AG04449 (cell line): ENCODE data around the gene SEMA5A.

Source experiments
- CTCF ChIA-PET: fragments of 350-600 bp; formaldehyde crosslinking; extraction: SDS; loops from one replicate; lab custom pipeline; 2021; ENCODE audit warnings: antibody characterized with exemption; lab: Yijun Ruan, JAX
- POLR2A ChIA-PET: fragments of 400-600, 350-600 bp; formaldehyde crosslinking; extraction: SDS; loops from one replicate; lab custom pipeline; 2020; ENCODE audit warnings: antibody characterized with exemption, inconsistent platforms; lab: Yijun Ruan, JAX
- DNase-seq: peaks from one replicate; pipeline ENCODE4 v3.0.0-alpha.2; 2010; ENCODE audit warnings: low read depth, low spot score
- H3K4me3 ChIP-seq: 2 replicates; pipeline ENCODE4 v1.5.1; 2011; ENCODE audit warnings: low read depth, mild to moderate bottlenecking, control low read depth, low read length
- TF ChIP-seq, protein P1 (sequence below): IDR thresholded peaks from one replicate; pipeline ENCODE4 v1.5.1; 2011; ENCODE audit warnings: mild to moderate bottlenecking, moderate library complexity, low read length, control low read depth, inconsistent platforms; ENCODE audit not compliant: insufficient read depth; ENCODE audit errors: missing control alignments

SEMA5A gene

DNA sequence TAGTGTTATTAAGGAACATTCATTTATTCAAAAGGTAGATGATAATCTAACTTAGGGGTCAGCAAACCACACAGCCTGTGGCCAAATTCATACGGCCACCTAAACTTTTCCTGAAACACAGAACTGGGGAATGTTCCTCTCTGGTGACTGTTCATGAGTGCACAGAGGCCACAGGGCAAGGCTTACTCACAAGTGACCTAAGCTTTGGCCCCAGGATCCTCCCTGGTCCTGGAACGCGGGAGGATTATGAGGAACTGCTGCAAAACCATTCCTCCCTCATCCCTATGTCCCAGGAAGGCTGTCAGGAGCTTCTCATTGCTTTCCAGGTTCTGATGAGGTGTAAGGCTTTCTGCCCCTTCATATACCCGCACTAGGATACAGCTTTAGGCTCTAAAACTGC lies 397.6 kb downstream of the SEMA5A start:
- DNase-seq = no peak
- CTCF ChIA-PET = interaction anchor here (1.0 to 1.4 kb wide), 2 partner anchors 9 to 12 kb away, joined by 3 read pairs; no protein-coding TSS in a partner anchor
- H3K4me3 ChIP-seq = no peak overlapping the region
- TF ChIP-seq, protein P1, sequence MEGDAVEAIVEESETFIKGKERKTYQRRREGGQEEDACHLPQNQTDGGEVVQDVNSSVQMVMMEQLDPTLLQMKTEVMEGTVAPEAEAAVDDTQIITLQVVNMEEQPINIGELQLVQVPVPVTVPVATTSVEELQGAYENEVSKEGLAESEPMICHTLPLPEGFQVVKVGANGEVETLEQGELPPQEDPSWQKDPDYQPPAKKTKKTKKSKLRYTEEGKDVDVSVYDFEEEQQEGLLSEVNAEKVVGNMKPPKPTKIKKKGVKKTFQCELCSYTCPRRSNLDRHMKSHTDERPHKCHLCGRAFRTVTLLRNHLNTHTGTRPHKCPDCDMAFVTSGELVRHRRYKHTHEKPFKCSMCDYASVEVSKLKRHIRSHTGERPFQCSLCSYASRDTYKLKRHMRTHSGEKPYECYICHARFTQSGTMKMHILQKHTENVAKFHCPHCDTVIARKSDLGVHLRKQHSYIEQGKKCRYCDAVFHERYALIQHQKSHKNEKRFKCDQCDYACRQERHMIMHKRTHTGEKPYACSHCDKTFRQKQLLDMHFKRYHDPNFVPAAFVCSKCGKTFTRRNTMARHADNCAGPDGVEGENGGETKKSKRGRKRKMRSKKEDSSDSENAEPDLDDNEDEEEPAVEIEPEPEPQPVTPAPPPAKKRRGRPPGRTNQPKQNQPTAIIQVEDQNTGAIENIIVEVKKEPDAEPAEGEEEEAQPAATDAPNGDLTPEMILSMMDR = no peak
- POLR2A ChIA-PET = no interaction called here

GRCh38 chr5:9140711-9141110 lies 405.2 kb downstream of the SEMA5A start:
- CTCF ChIA-PET = interaction anchor here (1.1 kb wide), 1 partner anchor 403 kb away, joined by 3 read pairs; no protein-coding TSS in a partner anchor
- TF ChIP-seq, protein P1 = no peak
- POLR2A ChIA-PET = no interaction called here
- DNase-seq = no peak
- H3K4me3 ChIP-seq = no peak overlapping the region

DNA sequence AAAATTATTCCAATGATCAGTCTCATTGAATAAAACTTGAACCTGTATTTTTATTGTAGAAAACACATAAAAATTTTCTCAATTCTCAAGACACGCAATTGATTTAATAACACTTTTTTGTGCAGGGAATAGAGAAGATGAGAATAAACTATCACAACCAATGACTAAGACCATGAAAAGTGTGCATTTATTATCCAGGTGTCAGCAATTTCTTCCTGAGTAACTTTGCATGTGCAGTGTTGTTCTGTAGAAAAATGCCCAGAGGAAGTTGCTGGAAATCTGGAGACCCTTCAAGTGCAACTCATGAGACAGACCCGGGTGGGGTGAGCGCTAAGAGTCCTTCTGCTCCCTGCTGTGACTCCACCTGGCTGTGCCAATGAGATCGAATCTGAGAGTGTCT lies 405.7 kb downstream of the SEMA5A start:
- H3K4me3 ChIP-seq = no peak overlapping the region
- TF ChIP-seq, protein P1 = no peak
- no peak for DNase-seq
- POLR2A ChIA-PET = no interaction called here
- CTCF ChIA-PET = no interaction called here

GRCh38 chr5:9139344-9139743 lies 406.5 kb downstream of the SEMA5A start:
- ChIA-PET POLR2A (no interaction called here), CTCF (interaction anchor here (0.6 kb wide), 1 partner anchor 341 kb away, joined by 3 read pairs; no protein-coding TSS in a partner anchor)
- no peak overlapping the region for H3K4me3 ChIP-seq
- no peak for DNase-seq
- TF ChIP-seq, protein P1 = no peak

GRCh38 chr5:9128136-9128535 lies 417.7 kb downstream of the SEMA5A start:
- ChIA-PET CTCF (no interaction called here), POLR2A (no interaction called here)
- no peak for DNase-seq
- TF ChIP-seq, protein P1 = no peak
- H3K4me3 ChIP-seq = no peak overlapping the region

- no peak for DNase-seq
- ChIA-PET CTCF (interaction anchor here (0.7 kb wide), 1 partner anchor 47 kb away, joined by 3 read pairs; no protein-coding TSS in a partner anchor), POLR2A (no interaction called here)
- H3K4me3 ChIP-seq = no peak overlapping the region
- TF ChIP-seq, protein P1 = no peak
Observed at GRCh38 chr5:9126490-9126889, 419.4 kb downstream of the SEMA5A start.
